HG02870 (cell line): Measurements from ENCODE around the gene ZNF622.
"Not testable (repeated sequence)": the region's sequence is repeated elsewhere in the genome, so short reads cannot be mapped to it uniquely, and the experiment has no call there.

Experiments used
- ATAC-seq: cut with Tn5 transposase; IDR thresholded peaks from one replicate; pipeline ENCODE4 v1.9.1; 2021; ENCODE audit warnings: mild to moderate bottlenecking, moderate library complexity; ENCODE audit not compliant: unreplicated experiment

ZNF622 gene

GRCh38 chr5:16436065-16436682, 29.4 kb downstream of the ZNF622 start:
- not testable (repeated sequence) for ATAC-seq

DNA sequence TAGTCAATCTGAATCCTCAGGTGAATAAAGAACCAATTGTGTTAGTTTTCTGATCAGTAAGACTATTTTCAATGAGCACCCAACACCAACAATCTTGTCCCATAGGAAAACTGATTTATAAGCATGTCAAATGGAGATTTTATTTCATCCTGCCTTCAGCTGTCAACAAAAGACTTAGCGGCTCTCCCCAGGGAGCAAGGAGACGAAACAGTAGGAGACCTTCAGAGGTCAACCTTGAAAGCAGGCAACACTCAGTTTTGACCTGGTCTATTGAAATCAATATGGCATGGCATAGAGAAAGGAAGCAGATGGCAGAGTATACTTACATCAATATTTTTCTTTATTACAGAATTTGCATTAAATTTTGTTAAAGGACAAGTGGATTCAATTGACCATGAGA, 34.1 kb downstream of the ZNF622 start:
- ATAC-seq, result no peak

DNA sequence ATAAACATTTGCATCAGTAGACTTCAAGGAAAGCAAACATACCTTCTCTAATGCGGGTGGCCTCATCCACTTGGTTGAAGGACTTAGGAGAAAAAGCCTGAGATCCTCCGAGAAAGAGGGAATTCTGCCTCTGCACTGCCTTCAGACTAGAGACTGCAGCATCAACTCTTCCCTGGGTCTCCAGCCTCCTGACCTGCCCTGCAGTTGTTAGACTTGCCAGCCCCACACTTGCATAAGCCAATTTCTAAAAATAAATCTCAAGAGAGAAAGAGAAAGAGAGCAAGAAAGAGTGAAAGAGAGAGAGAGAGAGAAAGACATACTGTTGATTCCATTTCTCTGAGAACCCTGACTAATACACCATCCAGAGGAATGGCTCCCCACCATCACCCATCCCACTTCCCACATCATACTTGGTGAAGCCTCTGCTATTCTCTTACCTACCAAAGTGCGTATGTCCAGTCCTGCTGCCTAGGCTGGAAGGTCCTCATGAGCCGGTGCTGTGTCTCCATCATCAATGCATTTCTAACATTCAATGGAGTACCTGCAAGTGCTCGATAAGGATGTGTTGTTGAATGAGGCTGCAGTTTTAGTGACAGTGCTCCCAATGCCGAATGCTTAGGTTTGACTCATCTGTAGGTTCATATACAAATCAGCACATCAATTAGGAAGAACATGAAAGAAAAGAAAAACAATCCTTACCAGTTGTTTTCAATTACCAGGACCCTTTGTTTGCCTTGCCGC, 35.1 kb downstream of the ZNF622 start:
- ATAC-seq, result no peak

DNA sequence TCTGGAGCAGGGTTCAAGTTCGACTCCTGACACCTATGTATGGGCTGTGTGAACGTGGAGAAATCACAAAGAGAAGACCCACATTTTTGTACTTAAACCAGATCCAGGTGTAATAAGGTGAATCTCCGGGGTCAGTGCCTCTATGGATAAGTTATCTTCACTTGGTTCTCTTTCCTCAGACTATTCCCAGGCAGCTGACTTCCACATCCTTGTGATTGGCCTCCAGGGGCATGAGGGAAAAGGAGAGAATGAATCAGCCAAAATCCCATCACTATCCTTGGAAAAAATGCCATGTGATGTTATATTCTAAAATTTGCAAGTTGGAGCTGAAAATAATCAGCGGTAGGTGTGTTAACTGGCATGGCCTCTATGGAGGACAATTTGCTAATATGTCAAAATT, 37.2 kb downstream of the ZNF622 start:
- ATAC-seq, result no peak

DNA sequence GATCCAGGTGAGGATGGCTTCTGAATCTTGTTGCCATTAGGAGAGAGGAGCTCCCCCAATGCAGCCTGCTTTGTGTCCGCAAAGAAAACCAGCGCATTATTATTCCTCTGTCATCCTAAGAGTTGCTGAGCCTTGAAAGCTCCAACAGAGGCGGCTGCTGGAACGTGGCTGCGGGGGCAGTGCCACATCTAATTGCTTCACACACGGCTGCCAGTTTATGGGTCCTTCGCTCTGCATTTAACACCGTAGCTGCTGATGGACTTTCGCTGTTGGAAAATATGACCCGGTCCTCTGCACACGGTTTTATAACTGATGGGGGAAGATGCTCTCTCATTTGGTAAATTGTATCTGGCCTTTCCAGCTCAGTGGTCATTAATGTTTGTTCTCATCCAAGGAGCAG, 38.0 kb downstream of the ZNF622 start:
- ATAC-seq, result no peak

DNA sequence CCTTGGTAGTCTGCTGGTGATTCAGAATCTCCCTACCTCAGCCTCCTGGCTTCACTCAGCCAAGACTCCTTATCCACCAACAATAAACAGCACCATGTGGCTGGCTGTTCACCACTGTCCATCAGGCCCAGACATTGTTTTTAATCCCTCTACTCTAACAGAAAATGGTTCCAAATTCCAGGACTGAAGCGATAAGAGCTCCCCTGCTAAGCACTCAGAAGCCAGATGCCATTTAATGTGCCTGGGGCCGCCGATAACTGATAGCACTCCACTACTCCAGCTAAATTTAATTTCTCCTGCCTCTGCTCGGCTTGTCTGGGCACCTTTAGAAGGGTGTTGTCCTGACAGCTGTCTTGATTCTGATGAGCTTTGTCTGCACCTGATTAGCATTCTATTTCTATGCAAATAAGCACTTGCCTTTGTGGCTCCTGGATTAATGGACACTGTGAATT, 47.1 kb downstream of the ZNF622 start:
- no peak for ATAC-seq

DNA sequence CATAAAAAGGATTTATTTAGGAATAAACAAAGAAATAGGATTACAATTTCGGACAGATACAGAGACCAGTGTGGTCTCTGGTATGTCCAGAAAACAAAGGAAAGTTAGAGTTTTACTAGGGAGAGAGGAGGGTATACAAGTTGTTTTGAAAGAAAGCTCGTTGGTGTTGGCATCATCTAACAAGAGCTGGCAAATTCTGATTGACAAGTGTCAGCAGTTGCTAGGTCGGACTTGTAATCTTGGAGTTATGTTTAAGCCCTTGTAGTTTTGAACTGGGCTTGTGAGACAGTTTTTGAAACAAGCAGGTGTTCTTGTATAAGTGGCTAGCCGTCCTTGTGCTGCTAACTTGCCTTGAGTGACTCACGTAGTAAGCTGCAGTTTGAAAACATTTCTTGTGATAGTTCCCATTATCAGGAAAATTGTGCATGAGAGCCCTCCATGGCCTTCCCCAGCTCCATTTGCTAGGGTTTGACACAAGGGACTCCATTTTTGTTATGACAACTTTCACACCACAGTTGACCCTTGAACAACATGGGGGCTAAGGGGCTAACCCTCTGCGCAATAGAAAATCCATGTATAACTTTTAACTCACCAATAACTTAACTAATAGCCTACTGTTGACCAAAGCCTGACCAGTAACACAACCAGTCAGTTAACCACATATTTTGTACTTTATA, 48.1 kb downstream of the ZNF622 start:
- ATAC-seq, result no peak

GRCh38 chr5:16414861-16415260, 50.7 kb downstream of the ZNF622 start:
- ATAC-seq, result no peak

DNA sequence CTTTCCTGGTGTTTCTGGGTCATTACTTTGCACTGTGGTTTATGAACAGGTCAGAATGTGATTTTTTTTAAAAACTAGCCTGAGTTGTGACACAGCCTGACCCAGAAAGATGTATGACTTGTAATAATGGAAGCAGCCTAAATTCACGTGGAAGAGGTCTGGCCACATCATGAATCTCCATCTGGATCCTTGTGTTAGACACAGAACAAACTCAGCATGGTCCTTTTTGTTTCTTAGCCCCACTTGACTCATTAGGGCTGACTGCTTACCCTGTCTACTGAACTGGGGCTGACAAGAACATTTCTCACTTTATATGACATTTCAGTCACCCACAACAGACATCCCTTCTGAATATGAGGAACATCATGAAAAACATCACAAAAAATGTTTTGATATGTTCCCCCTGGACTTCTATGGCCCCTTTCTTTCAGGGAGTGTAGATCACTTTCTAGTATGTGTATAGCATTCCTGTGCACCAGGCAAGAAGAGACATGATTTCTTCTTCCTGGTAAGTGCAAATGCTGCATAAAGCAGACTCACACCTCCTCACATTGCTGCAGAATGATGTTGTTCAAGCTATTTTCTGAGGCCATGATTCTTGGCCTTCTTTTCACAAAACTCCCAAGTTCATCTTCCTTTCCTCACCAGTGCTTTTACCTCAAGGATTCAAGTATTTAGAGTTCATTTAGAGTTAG, 52.3 kb downstream of the ZNF622 start:
- no peak for ATAC-seq

DNA sequence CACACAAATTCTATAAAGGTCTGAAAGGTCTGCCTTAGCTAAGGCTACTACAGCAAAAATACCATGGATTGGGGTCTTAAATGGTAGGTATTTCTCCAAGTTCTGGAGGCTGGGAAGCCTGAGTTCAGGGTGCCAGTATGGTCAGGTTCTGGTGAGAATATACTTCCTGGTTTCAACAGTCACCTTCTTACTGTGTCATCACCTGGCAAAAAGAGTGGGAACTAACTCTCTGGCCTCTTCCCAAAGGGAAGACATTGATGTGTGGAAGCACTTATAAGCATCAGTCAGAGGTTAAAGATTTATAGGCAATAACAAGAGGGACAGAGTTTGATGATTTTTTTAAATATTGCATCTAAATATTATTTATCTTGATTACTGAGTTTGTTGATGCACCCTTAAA, 53.0 kb downstream of the ZNF622 start:
- no peak for ATAC-seq

DNA sequence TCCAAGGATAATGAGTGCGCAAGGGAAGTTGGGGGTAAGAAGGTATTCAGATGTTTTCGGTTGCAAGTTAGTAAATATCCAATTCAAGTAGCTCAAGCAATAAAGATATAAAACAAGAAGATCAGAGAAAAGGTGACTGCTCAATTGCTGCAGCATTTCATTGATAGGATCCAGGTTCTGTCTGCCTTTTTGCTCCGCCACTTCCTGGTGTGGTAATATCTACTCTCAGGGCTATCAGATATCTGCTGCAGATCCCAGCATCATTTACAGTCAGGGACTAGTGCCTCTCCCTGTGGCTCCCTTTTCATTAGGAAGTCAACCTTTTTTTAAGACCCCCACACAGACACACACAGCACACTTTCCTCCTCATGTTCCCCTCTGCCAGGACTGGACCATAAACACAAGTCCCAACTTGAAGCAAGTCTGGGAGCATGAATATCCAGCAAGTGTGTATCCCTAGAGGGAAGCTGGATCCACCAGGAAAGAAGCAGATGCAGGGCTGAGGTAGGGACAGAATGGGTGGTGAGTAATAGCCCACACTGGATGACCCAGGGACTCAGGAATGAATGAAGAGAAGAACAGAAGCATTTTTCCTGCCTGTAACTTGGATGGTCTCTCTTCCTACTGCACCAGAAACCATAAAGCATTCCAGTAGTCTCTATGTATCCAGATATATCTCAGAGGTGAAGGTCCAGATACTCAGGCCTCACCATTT, 53.7 kb downstream of the ZNF622 start:
- ATAC-seq, result no peak

DNA sequence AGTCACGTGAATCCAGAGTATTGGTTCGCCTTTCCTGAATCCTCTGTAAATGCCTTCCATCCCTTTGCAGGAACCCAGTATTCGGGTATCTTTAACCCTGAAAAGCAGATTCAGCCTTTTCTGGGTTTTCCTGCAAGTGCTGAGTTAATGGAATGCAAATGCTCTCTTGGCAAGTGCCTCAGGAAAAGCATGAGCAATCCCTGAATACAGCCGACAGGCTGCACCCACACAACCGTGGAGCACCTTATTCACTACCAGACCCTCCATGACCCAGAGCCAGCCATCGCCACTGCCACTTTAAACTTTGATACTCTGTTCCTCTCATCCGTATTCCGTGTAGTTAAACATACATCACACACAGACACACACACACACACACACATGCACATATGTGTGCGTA, 54.4 kb downstream of the ZNF622 start:
- ATAC-seq, result no peak

GRCh38 chr5:16410338-16410737, 55.3 kb downstream of the ZNF622 start:
- ATAC-seq, result no peak

GRCh38 chr5:16406630-16407029, 59.0 kb downstream of the ZNF622 start:
- ATAC-seq, result no peak

- ATAC-seq, result no peak
Observed at GRCh38 chr5:16406023-16406422, 59.6 kb downstream of the ZNF622 start.
